ENCODE results near the gene KCNIP1.

KCNIP1 gene

GRCh38 chr5:170482511-170482910, 21.3 kb upstream of the KCNIP1 start:
- DNase-seq (ENCODE audit: low read depth), result peak; percentile 49
- TF ChIP-seq CTCF (conservative IDR thresholded peaks at IDR 0.05; ENCODE audit: low read length), result no peak
- H3K4me3 ChIP-seq (ENCODE audit: low read length), result no peak overlapping the region

GRCh38 chr5:170483701-170484458, 19.9 kb upstream of the KCNIP1 start:
- H3K4me3 ChIP-seq (ENCODE audit: low read length), result no peak overlapping the region
- TF ChIP-seq CTCF (conservative IDR thresholded peaks at IDR 0.05; ENCODE audit: low read length), result no peak
- DNase-seq (ENCODE audit: low read depth), result peak; percentile 6

GRCh38 chr5:170484459-170484831, 19.4 kb upstream of the KCNIP1 start:
- no peak for DNase-seq (ENCODE audit: low read depth)
- no peak for TF ChIP-seq CTCF (conservative IDR thresholded peaks at IDR 0.05; ENCODE audit: low read length)
- no peak overlapping the region for H3K4me3 ChIP-seq (ENCODE audit: low read length)

- TF ChIP-seq CTCF (conservative IDR thresholded peaks at IDR 0.05; ENCODE audit: low read length), result no peak
- DNase-seq (ENCODE audit: low read depth), result no peak
Observed at GRCh38 chr5:170484847-170485615, 18.8 kb upstream of the KCNIP1 start.

GRCh38 chr5:170485616-170485911, 18.3 kb upstream of the KCNIP1 start:
- TF ChIP-seq CTCF (conservative IDR thresholded peaks at IDR 0.05; ENCODE audit: low read length), result no peak
- H3K4me3 ChIP-seq (ENCODE audit: low read length), result no peak overlapping the region
- no peak for DNase-seq (ENCODE audit: low read depth)

More at GRCh38 chr5:170484847-170485615, 18.8 kb upstream of the KCNIP1 start:
- no peak overlapping the region for H3K4me3 ChIP-seq (ENCODE audit: low read length)

- DNase-seq (ENCODE audit: low read depth), result peak; percentile 72
- no peak overlapping the region for H3K4me3 ChIP-seq (ENCODE audit: low read length)
- no peak for TF ChIP-seq CTCF (conservative IDR thresholded peaks at IDR 0.05; ENCODE audit: low read length)
Observed at GRCh38 chr5:170486371-170486770, 17.4 kb upstream of the KCNIP1 start.

- DNase-seq (ENCODE audit: low read depth), result no peak
- H3K4me3 ChIP-seq (ENCODE audit: low read length), result no peak overlapping the region
- TF ChIP-seq CTCF (conservative IDR thresholded peaks at IDR 0.05; ENCODE audit: low read length), result no peak
Observed at GRCh38 chr5:170488570-170488969, 15.2 kb upstream of the KCNIP1 start.
